H1 (cell line): Measurements from ENCODE around the gene SYCE3. TPM values are rescaled to one million over a fixed set of nuclear protein-coding genes. Genes with fewer than 3 reads are reported as not detected.

Experiments used
- HDAC6 ChIP-seq: IDR thresholded peaks from one replicate; pipeline ENCODE4 v1.7.1; 2012; ENCODE audit warnings: low read depth, mild to moderate bottlenecking, inconsistent platforms, low read length, moderate library complexity
- MAFK ChIP-seq: IDR thresholded peaks from 2 replicates; pipeline ENCODE4 v1.6.1; 2012; ENCODE audit warnings: low read depth, mild to moderate bottlenecking, improper control_type of control experiment, low read length
- NRF1 ChIP-seq: IDR thresholded peaks from 2 replicates; pipeline ENCODE4 v1.6.1; 2011; ENCODE audit warnings: mild to moderate bottlenecking, low read depth, low read length, improper control_type of control experiment
- POLR2AphosphoS5 ChIP-seq: IDR thresholded peaks from 2 replicates; pipeline ENCODE4 v1.6.1; 2011; ENCODE audit warnings: low read depth, low read length
- RBBP5 ChIP-seq: IDR thresholded peaks from 2 replicates; pipeline ENCODE4 v1.7.1; 2012; ENCODE audit warnings: low read depth, mild to moderate bottlenecking, inconsistent platforms, low read length, moderate library complexity, borderline replicate concordance
- SIN3A ChIP-seq, 2 experiments: IDR thresholded peaks in 1 of 2; conservative IDR thresholded peaks in 1 of 2; 2 replicates each; pipeline ENCODE4 v1.6.1; 2011 to 2012; ENCODE audit warnings: low read length in 2 of 2, improper control_type of control experiment in 1 of 2, low read depth in 1 of 2, mild to moderate bottlenecking in 1 of 2
- SP2 ChIP-seq: IDR thresholded peaks from 2 replicates; pipeline ENCODE4 v1.6.1; 2012; ENCODE audit warnings: mild to moderate bottlenecking, low read length, inconsistent platforms
- SP4 ChIP-seq: IDR thresholded peaks from 2 replicates; pipeline ENCODE4 v1.6.1; 2012; ENCODE audit warnings: low read length, inconsistent platforms
- TBP ChIP-seq: IDR thresholded peaks from 2 replicates; pipeline ENCODE4 v1.6.1; 2011; ENCODE audit warnings: low read depth, low read length, improper control_type of control experiment
- YY1 ChIP-seq: IDR thresholded peaks from 2 replicates; pipeline ENCODE4 v1.6.1; 2011; ENCODE audit warnings: low read depth, mild to moderate bottlenecking, low read length
- polyA plus RNA-seq, 7 experiments: library from polyadenylated mRNA; depleted of rRNA in 3 of 7; stranded (reverse) in 5 of 7; unstranded in 2 of 7; fragments of >200 nt in 5 of 7; fragments of 200-250 nt in 2 of 7; gene quantifications; 1 replicate in 5 of 7; 2 replicates in 1 of 7; 4 replicates in 1 of 7; pipeline versions ENCODE4 v1.2.1 to v1.2.3, GENCODE V29; 2011 to 2013; ENCODE audit warnings: missing spikeins in 2 of 7, mixed read lengths in 2 of 7
- total RNA-seq: library from RNA; stranded (reverse); fragmentation: NEBNext Ultra II Directional; extraction: Animal tissue kit (Norgen Biotek cat#: 25700); gene quantifications from 2 replicates; pipeline ENCODE4 v1.2.1, GENCODE V29; 2021
- TF ChIP-seq, protein P1 (sequence below): fragments of 300-600 bp; sonication (generic); IDR thresholded peaks from 2 replicates; pipeline ENCODE4 v1.7.1; 2012; ENCODE audit warnings: low read length, moderate library complexity, mild to moderate bottlenecking, inconsistent platforms; ENCODE audit not compliant: insufficient replicate concordance

The SYCE3 gene
- total and polyA plus RNA-seq, 2 of the 8 experiments (the other 6 are each of a cell fraction or from before 2014, with no cell fraction given), result 1.9 TPM; not detected in 1

DNA sequence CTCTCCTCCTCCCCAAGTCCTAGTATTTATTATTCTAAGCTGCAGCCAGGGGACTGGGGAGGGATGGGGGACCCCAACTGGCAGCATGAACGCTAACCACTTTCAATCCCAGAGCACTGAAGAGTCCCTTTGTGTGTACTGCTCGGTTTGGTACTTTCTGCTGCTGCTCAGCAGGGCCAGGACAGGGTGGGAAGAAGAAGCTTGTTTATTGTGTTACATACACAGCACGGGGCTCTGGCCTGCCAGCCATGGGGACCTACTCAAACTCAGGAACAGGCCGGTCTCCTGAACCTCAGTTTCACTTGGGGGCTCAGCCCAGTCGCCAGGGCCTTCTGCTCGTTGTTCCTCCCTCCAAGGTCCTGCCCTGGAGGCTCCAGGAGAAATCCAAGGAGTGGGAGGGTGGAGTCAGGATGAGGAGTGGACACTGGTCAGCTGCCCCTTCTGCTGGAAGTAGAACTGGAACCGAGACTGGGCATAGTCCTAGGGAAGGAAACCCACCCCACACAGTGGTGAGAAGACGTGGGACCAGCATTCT is 16.1 kb upstream of the SYCE3 start (continued):
- TF ChIP-seq, protein P1, sequence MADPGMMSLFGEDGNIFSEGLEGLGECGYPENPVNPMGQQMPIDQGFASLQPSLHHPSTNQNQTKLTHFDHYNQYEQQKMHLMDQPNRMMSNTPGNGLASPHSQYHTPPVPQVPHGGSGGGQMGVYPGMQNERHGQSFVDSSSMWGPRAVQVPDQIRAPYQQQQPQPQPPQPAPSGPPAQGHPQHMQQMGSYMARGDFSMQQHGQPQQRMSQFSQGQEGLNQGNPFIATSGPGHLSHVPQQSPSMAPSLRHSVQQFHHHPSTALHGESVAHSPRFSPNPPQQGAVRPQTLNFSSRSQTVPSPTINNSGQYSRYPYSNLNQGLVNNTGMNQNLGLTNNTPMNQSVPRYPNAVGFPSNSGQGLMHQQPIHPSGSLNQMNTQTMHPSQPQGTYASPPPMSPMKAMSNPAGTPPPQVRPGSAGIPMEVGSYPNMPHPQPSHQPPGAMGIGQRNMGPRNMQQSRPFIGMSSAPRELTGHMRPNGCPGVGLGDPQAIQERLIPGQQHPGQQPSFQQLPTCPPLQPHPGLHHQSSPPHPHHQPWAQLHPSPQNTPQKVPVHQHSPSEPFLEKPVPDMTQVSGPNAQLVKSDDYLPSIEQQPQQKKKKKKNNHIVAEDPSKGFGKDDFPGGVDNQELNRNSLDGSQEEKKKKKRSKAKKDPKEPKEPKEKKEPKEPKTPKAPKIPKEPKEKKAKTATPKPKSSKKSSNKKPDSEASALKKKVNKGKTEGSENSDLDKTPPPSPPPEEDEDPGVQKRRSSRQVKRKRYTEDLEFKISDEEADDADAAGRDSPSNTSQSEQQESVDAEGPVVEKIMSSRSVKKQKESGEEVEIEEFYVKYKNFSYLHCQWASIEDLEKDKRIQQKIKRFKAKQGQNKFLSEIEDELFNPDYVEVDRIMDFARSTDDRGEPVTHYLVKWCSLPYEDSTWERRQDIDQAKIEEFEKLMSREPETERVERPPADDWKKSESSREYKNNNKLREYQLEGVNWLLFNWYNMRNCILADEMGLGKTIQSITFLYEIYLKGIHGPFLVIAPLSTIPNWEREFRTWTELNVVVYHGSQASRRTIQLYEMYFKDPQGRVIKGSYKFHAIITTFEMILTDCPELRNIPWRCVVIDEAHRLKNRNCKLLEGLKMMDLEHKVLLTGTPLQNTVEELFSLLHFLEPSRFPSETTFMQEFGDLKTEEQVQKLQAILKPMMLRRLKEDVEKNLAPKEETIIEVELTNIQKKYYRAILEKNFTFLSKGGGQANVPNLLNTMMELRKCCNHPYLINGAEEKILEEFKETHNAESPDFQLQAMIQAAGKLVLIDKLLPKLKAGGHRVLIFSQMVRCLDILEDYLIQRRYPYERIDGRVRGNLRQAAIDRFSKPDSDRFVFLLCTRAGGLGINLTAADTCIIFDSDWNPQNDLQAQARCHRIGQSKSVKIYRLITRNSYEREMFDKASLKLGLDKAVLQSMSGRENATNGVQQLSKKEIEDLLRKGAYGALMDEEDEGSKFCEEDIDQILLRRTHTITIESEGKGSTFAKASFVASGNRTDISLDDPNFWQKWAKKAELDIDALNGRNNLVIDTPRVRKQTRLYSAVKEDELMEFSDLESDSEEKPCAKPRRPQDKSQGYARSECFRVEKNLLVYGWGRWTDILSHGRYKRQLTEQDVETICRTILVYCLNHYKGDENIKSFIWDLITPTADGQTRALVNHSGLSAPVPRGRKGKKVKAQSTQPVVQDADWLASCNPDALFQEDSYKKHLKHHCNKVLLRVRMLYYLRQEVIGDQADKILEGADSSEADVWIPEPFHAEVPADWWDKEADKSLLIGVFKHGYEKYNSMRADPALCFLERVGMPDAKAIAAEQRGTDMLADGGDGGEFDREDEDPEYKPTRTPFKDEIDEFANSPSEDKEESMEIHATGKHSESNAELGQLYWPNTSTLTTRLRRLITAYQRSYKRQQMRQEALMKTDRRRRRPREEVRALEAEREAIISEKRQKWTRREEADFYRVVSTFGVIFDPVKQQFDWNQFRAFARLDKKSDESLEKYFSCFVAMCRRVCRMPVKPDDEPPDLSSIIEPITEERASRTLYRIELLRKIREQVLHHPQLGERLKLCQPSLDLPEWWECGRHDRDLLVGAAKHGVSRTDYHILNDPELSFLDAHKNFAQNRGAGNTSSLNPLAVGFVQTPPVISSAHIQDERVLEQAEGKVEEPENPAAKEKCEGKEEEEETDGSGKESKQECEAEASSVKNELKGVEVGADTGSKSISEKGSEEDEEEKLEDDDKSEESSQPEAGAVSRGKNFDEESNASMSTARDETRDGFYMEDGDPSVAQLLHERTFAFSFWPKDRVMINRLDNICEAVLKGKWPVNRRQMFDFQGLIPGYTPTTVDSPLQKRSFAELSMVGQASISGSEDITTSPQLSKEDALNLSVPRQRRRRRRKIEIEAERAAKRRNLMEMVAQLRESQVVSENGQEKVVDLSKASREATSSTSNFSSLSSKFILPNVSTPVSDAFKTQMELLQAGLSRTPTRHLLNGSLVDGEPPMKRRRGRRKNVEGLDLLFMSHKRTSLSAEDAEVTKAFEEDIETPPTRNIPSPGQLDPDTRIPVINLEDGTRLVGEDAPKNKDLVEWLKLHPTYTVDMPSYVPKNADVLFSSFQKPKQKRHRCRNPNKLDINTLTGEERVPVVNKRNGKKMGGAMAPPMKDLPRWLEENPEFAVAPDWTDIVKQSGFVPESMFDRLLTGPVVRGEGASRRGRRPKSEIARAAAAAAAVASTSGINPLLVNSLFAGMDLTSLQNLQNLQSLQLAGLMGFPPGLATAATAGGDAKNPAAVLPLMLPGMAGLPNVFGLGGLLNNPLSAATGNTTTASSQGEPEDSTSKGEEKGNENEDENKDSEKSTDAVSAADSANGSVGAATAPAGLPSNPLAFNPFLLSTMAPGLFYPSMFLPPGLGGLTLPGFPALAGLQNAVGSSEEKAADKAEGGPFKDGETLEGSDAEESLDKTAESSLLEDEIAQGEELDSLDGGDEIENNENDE, result no peak
- TF ChIP-seq SP4, result no peak
- no peak for TF ChIP-seq HDAC6
- TF ChIP-seq SIN3A (conservative IDR thresholded peaks at IDR 0.05 in 1 of 2, IDR thresholded peaks at IDR 0.05 in 1 of 2; ENCODE audit: low read depth in 1 of 2, low read length in 2 of 2), result no peak
- TF ChIP-seq MAFK, result no peak
- TF ChIP-seq POLR2AphosphoS5, result no peak
- no peak for TF ChIP-seq NRF1
- TF ChIP-seq YY1, result no peak
- no peak for TF ChIP-seq SP2
- TF ChIP-seq RBBP5, result no peak
- TF ChIP-seq TBP, result no peak
